IPS DF 19.7 (cell line): Measurements from ENCODE around the gene ANKRD13D.
"Not testable (repeated sequence)": the region's sequence is repeated elsewhere in the genome, so short reads cannot be mapped to it uniquely, and the experiment has no call there.

Experiments used
- DNase-seq: peaks from one replicate; pipeline ENCODE4 v3.0.0-alpha.2; 2013; ENCODE audit warnings: low read depth, low spot score

ANKRD13D gene

DNA sequence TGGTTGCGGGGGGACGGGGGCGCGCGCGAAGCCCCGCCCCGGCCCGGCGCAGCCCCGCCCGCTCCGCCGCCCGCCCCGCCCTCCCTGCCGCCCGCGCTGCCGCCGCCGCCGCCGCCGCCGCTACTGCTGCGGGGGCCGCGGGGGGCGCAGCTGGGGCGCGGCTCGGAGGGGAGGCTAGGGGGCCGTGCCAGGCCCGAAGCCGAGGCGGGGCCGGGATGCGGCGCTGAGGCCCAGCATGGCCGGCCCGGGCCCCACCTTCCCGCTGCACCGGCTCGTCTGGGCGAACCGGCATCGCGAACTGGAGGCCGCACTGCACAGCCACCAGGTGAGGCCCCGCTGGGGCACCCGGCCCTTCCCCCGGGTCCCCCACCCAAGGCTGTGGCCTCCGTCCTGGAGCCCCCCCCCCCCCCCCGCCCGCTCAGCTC lies at the start of gene ANKRD13D:
Gene ANKRD13D, plus strand, starts transcription at position 78 of the 425 bp plus-strand sequence. Its CDS starts 158 bp downstream, at position 236.
- no peak for DNase-seq

DNA sequence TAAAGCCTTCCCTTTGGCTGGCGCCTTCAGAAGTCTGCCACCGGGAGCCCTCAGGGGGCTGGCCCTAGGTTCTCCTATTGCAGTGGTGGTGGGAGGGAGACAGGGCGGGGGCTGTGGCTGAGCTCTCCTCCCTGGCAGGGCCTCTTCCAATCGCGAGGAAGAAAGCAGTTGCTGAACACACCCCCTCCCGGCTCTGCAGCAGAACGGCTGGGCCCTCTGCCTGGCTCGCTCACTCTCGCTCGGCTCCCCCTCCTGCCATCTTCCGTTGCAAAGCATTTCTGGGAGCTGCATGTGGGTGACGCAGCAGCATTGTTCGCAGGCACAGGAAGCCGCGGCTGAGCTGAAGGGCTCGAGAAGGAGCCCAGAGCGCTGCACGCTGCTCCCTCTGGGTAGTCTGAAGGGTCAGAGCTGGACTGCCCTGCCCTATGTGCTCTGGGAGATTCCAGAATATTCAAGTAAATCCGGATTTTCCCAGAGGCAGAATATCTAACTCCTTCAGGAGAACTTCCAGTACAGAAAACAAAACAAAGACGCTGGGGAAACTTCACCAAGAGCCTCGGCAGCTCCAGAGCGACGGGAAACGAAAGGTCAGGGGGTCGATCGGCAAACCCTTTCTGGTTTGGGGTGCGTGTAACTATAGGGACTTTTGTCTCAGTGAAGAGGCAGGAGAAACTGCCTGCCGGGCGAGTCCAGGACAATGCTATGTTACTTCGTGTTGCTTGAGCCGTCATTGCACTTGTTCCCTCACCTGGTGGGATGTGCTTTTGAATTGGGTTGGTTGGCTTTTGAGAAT lies 49.1 kb upstream of the ANKRD13D start:
- peak; percentile 96 for DNase-seq

DNA sequence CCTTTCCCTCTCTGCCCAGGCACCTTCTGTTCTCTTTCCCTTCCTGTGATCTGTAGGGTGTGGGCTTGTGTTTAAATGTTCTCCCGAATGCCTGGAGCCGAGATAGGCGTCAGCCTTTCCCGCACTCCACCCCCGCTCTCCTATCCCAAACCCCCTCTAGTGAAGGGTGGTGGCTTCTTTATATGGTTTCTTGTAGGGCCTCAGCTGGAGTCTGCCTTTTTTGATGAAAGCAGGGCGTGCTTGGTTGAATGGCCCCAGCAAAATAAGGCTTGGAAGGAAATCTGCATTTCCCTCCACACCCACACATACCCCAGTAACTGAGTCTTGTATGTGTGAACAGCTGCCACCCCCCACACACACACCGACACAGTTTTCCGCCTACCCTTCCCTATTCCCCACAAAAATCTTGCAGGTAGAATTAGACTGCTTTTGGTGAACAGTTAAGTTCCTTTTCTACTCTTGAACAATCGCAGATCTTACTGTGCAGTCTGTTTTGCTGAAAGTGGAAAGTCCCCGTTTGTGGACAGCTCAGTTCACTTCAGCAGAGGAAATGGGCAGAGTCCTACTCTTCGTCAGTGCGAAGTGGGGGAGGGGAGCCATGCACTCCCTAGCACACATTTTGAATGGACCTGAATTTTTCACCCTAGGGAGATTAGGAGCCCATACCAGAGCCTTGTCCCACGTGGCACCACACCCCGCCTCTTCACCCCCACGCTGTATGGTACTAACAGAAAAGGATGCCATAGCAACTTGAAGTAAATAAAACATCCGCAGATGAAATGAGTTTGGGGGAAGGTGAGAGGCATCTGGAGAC lies 48.3 kb upstream of the ANKRD13D start:
- no peak for DNase-seq

DNA sequence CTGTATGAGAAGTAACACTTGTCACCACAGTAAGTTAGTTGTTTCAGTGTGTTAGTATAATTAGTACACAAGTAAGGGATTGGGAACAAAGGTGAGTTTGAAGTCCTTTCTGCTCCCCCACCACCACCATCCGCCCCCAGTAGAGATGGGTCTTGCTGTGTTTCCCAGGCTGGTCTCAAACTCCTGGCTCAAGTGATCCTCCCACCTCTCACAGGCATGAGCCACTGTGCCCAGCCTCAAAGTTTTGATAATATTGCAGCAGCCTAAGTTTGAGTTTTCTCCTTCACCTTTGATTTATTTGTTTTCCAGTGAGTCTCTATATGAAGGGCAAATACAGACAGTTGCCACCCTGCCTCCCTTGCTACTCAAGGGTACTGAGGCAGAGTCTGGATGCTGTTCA lies 46.6 kb upstream of the ANKRD13D start:
- no peak for DNase-seq

DNA sequence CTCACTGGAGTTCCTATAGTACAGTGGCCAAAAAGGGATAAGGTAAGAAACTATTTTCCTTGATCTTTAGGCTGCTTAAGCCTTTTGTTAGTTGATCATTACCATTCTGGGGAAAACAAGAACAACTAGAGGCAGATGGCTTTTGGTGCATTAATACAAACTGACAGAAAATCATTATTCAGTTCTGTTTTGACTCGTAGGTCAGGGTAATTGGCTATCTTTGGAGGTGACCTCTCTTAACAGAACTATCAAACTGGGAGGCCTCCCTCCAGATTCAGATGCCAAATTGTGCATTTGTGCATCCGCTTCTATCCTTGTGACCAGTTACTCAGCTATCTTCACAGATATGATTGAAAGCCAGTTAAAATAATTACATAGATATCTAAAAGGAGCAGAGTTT lies 46.1 kb upstream of the ANKRD13D start:
- DNase-seq: no peak

DNA sequence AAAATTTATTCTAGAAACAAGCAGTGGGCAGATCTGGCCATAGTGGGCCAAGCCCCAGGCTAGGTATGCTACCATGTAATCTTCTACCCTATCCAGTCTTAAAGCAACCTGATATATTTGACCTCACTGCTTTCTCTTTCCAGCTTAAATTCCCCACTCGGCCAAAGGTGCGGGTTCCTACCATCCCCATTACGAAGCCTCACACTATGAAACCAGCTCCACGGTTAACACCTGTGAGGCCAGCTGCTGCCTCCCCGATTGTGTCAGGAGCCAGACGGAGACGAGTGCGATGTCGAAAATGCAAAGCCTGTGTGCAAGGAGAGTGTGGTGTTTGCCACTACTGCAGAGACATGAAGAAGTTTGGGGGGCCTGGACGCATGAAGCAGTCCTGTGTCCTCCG lies 44.1 kb upstream of the ANKRD13D start:
- no peak for DNase-seq

DNA sequence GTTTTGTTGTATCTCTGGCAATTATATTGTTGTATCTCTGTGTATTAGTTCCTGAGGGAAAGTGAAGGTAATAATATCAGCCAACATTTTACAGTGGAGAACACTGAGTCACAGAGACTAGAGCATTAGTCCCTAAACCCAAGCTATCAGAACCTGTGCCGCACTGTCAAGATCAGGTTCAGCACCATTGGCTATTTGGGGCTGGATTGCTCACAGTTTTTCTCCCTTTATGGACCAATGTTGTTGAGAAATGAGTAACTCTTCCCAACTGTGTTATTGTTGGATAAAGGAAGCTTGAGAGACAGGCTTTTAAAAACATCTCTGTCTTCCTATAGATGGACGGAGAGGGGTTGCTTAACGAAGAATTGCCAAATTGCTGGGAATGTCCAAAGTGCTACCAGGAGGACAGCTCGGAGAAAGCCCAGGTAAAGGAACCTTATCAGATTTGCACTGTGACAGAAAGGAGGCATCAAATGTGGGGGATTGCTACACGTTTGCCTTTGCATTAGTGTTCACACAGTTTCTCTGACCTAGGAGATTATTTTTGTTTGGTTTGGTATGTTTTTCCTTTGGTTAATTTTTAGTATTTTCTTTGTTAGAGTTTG lies 41.1 kb upstream of the ANKRD13D start:
- no peak for DNase-seq

DNA sequence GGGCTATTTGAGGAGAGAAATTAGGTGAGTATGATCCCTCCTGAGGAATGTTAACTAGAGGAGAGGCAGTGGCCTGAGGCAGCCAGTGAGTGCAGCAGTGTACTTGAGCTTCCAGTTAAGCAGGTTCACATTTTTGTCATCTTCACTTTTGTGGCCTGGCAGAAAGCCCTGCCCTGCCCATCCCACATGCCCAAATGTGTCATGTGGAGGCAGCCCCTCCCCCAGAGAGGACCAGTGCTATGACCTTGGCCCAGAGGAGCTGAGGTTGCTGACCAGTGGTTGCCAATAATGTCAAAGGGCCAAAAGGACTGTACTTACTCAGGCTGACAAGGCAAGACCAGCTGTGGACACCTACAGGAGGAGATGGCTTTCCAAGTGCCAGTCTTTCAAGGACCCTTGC lies 40.5 kb upstream of the ANKRD13D start:
- no peak for DNase-seq

DNA sequence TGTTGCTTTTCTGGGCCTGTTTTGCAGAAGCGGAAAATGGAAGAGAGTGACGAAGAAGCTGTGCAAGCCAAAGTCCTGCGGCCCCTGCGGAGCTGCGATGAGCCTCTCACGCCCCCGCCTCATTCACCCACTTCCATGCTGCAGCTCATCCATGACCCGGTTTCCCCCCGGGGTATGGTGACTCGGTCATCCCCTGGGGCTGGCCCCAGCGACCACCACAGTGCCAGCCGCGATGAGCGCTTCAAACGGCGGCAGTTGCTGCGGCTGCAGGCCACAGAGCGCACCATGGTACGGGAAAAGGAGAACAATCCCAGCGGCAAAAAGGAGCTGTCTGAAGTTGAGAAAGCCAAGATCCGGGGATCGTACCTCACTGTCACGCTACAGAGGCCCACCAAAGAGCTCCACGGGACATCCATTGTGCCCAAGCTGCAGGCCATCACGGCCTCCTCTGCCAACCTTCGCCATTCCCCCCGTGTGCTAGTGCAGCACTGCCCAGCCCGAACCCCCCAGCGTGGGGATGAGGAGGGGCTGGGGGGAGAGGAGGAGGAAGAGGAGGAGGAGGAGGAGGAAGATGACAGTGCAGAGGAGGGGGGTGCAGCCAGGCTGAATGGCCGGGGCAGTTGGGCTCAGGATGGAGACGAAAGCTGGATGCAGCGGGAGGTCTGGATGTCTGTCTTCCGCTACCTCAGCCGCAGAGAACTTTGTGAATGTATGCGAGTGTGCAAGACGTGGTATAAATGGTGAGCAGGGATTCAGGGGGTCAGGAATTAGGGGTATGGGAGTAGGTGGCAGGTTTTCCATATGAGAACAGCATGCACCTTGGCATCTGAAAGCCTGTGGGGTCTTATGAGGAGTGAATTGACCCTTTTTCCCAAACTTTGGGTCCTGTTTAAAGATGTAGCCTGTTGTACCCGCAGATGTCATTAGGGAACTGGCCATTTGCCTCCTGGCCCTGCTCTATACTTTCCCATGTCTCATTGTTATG lies 38.8 kb upstream of the ANKRD13D start:
- DNase-seq: no peak

DNA sequence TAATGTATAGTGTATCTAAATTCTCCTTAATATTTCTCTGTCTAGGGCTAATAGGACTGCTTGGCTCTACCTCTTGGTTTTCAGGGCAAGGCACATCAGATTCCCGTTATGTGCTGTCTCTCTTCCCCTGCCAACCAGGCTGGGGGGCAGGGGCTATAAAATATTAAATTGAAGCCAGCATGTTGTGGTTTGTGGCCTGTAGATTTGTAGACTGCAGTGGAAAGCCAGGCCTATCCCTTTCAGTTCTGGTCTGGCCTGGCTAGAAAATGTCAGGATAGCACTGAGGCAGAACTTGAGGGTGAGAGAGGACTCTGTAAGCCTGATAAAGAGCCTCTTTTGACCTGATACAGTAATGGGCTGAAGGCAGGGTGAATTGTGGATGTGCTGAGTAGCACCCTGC lies 37.3 kb upstream of the ANKRD13D start:
- DNase-seq: no peak

DNA sequence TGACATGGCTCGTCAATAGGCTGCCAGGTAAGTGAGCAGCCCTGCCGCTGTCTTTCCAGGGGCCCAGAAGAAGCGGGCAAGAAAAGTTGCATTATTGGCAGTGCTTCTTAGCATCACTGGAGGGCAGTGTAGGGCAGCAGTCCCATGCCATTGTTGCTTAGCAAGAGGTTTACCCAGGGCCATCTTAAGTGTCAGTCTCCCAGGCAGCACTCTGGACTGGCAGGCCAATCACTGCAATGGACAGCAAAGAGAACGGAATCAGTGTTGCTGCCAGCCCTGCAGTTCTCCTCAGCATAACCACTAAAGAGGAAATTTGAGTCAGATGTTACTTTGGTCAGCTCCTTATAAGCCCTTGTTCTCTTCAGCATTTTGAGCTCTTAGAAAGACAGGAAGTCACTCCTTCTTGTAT lies 36.3 kb upstream of the ANKRD13D start:
- no peak for DNase-seq

DNA sequence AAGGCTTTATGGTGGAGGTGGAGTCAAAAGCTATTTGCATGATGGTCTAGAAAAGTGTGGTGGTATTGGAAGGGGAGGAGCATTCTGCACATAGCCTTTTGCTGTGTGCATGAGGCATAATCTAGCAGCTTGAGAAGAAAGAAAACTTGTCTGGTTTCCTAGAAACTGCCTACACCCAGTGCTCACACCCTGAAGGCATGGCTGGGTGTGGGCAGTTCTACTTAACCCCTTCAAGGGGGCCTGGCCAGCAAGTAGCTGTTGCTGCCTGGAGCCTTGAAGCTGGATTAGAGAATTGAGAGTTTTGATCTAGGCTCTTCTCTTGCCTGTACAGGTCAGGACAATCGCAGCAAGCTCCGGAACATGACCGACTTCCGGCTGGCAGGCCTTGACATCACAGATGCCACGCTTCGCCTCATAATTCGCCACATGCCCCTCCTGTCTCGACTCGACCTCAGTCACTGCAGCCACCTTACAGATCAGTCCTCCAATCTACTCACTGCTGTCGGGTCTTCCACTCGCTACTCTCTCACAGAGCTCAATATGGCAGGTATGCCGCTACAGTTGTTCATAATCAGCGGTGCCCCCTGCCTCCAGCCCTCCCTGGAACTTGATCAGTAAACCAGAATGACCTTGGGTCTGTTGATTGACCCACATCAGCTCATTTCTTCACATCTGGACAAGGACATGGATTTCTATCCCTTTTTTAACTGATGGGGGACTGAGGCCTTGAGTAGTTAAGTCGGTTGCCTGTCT lies 35.1 kb upstream of the ANKRD13D start:
- DNase-seq: no peak

DNA sequence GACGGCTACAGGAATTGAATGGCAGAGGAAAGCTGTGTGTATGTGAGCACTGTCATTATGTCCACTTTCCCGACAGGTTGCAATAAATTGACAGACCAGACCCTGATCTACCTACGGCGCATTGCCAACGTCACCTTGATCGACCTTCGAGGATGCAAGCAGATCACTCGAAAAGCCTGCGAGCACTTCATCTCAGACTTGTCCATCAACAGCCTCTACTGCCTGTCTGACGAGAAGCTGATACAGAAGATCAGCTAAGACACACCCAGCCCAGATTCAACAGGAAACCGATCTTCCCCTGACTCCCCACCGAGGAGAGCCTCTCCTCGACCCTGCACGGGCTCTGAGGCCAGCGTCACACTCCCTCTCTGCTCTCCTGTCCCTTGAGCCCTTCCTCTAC lies 34.3 kb upstream of the ANKRD13D start:
- DNase-seq: no peak

DNA sequence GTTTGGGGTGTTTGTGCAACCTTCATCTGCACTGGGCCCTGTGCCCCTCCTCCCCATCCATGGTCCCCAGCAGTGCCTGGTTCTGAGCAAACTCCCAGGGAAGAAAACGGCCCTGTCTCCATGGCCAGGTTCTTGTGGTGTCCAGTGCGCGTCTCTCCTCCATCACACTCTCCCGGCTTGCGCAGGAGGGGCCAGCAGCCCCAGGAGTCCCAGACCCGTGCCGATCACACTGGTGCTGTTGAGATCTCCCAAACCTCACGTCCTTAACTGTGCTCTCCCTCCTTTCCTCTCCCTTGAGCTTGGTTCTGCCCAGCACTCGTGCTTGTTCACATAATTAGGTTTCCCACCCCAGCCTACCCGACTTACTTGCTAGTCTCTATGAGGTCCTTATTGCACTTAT lies 33.8 kb upstream of the ANKRD13D start:
- no peak for DNase-seq

DNA sequence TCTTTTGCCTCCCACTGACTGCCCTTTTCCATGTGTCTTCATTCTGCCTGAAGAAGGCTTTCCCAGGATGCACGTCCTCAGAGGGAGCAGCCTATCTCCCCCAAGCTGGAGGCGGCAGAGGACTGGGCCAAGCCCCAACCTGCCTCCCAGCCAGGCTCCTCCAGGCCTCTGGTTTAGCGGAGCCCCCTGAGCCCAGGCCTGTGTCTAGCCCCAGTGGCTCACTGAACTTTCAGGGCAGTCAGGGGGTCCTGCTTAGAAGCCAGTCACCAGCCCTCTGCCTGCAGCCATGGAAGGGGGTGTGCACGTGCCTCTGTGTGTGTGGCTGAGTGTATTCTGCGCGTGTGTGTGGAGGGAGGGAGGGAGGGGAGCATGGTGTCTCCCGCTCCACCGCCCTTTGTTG lies 33.2 kb upstream of the ANKRD13D start:
- DNase-seq: no peak

DNA sequence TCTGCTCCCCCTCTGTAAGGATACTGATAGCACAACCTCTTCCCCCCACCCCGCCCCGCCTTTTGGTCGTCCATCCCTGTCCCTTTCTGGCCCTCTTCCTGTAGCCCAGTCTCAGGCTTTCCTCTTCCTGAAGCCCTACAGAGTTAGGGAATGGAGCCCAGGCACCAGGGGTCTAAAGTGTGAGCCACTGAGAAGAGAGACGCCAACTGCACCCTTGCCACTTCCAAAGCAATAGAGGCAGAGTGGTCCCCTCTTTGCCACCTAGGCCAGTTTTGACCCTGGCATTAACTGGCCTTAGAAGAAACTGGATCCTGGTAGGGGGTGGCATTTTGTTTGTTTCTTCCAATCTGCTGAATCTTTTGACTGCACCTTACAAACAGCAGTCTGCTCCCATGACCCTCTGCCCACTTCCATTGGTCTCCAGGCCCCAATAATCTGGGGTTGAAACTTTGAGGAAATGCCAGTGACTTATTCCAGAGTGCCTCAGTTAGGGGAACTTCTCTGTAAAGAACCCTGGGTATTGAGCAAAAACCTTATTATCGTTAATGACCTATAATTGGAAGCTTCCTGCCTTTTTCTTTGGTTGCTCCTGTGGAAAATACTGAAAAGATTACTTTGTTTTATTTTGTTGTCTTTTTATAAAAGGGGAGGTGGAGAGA lies 32.5 kb upstream of the ANKRD13D start:
- DNase-seq: no peak

DNA sequence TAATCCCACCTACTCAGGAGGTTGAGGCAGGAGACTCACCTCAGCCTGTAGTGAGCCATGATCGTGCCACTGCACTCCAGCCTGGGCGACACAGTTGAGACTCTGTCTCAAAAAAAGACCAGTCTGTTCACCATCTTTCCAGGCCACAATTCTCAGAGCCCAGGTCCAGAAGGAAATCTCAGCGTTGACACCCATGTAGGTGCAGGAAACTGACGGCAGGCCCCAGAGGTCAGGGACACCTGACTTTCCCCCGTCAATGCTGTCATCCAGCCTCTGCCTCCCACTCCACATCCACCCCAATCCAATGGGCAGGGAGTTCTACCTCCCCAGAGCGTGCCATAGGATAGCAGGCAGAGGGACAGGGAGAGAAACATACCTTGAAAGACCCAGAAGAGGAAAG lies 28.7 kb upstream of the ANKRD13D start:
- no peak for DNase-seq

DNA sequence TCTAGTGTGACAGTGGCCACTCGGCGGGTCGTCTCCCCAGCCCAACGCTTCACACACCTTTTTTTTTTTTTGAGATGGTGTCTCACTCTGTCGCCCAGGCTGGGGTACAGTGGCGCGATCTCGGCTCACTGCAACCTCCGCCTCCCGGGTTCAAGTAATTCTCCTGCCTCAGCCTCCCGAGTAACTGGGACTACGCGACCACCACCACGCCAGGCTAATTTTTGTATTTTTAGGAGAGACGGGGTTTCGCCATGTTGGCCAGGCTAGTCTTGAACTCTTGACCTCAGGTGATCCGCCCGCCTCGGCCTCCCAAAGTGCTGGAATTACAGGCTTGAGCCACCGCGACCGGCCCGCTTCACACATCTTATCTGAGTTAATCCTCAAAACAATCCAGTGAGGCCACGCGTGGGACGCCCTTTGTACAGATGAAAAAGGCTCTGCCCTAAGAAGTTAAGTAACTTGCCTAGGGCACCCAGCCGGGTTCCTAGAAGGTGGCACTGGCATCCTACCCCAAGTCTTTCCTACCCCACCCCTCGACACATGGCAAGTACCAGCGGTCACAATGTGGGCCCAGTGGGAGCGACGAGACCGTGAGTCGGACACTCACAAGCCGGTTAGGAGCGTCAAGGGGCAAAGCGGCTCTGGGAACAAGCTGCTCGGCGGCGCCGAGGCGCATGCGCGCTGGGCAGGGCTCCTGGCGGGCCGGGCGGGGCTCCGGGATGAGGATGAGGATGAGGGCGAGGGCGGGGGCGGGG lies 28.0 kb upstream of the ANKRD13D start:
- DNase-seq: not testable (repeated sequence)

DNA sequence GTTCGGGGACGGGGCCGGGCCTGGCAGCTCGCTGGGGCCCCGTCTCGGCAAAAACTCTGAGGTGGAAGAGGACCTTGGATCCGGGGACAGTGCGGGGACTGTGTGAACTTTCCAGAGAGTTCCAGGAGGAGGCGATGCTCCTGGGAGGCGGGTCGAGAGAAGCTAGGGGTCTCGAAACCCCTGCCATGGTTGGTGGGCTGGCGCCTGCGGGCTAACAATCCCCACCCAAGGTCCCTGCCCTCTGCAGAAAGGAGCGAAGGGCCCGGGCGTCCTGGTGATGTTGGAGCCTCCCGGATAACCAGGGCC lies 27.5 kb upstream of the ANKRD13D start:
- no peak for DNase-seq
